ENCODE measurements around the gene ZNF184. TPM values are rescaled to one million over a fixed set of nuclear protein-coding genes. Genes with fewer than 3 reads are reported as not detected.

ZNF184 gene
- total RNA-seq, 1 experiment from 2014 or later: 18.8 TPM

GRCh38 chr6:27505209-27506027, 32.5 kb upstream of the ZNF184 start:
- no peak overlapping the region for H3K4me3 ChIP-seq (ENCODE audit: low read length)
- H3K4me1 ChIP-seq (ENCODE audit: low read length): peaks cover 20% of the 10 kb centered on the region
- no peaks in the 10 kb centered on the region for H3K79me2 ChIP-seq (ENCODE audit: low read length)
- H3K27me3 ChIP-seq (ENCODE audit: low read length): no peaks in the 10 kb centered on the region; the same call in 1 of the 2 replicates
- H3K9ac ChIP-seq (ENCODE audit: low read length): no peak overlapping the region
- H3K4me2 ChIP-seq (ENCODE audit: low read depth, low read length, poor library complexity, severe bottlenecking): peak overlapping the region; percentile 31
- H3K9me3 ChIP-seq (ENCODE audit: low read length): no peaks in the 10 kb centered on the region
- H3K27ac ChIP-seq (ENCODE audit: low read length): no peak overlapping the region
- H3K9me2 ChIP-seq (replicated peaks; ENCODE audit: insufficient read depth, low read length): no peaks in the 10 kb centered on the region
- no peaks in the 10 kb centered on the region for H4K20me1 ChIP-seq (ENCODE audit: insufficient read depth, low read depth, low read length)
- no peaks in the 10 kb centered on the region for H3K36me3 ChIP-seq (ENCODE audit: insufficient read depth, low read length)
- no peak overlapping the region for H2AFZ ChIP-seq (ENCODE audit: low read length)
- DNase-seq: peak; percentile 85

- H3K4me3 ChIP-seq (ENCODE audit: low read length): peak overlapping the region; percentile 69
- DNase-seq: peak; percentile 92
- H3K79me2 ChIP-seq (ENCODE audit: low read length): no peaks in the 10 kb centered on the region
- no peak overlapping the region for H3K27ac ChIP-seq (ENCODE audit: low read length)
- peak overlapping the region; percentile 56 for H2AFZ ChIP-seq (ENCODE audit: low read length)
- H3K9me3 ChIP-seq (ENCODE audit: low read length): no peaks in the 10 kb centered on the region
- peaks cover 20% of the 10 kb centered on the region for H3K4me1 ChIP-seq (ENCODE audit: low read length)
- peak overlapping the region; percentile 83 for H3K4me2 ChIP-seq (ENCODE audit: low read depth, low read length, poor library complexity, severe bottlenecking)
- no peaks in the 10 kb centered on the region for H3K9me2 ChIP-seq (replicated peaks; ENCODE audit: insufficient read depth, low read length)
- H3K27me3 ChIP-seq (ENCODE audit: low read length): no peaks in the 10 kb centered on the region; the same call in 1 of the 2 replicates
- H4K20me1 ChIP-seq (ENCODE audit: insufficient read depth, low read depth, low read length): no peaks in the 10 kb centered on the region
- H3K36me3 ChIP-seq (ENCODE audit: insufficient read depth, low read length): no peaks in the 10 kb centered on the region
- peak overlapping the region; percentile 43 for H3K9ac ChIP-seq (ENCODE audit: low read length)
These were observed 30.6 kb upstream of the ZNF184 start for GRCh38 chr6:27503436-27504030.

GRCh38 chr6:27502508-27503435, 29.9 kb upstream of the ZNF184 start:
- no peaks in the 10 kb centered on the region for H3K9me3 ChIP-seq (ENCODE audit: low read length)
- no peaks in the 10 kb centered on the region for H3K36me3 ChIP-seq (ENCODE audit: insufficient read depth, low read length)
- no peaks in the 10 kb centered on the region for H4K20me1 ChIP-seq (ENCODE audit: insufficient read depth, low read depth, low read length)
- H3K4me1 ChIP-seq (ENCODE audit: low read length): peaks cover 20% of the 10 kb centered on the region
- no peaks in the 10 kb centered on the region; the same call in 1 of the 2 replicates for H3K27me3 ChIP-seq (ENCODE audit: low read length)
- H3K4me3 ChIP-seq (ENCODE audit: low read length): peak overlapping the region; percentile 69
- H3K27ac ChIP-seq (ENCODE audit: low read length): no peak overlapping the region
- H3K9me2 ChIP-seq (replicated peaks; ENCODE audit: insufficient read depth, low read length): no peaks in the 10 kb centered on the region
- peak; percentile 90 for DNase-seq
- peak overlapping the region; percentile 83 for H3K4me2 ChIP-seq (ENCODE audit: low read depth, low read length, poor library complexity, severe bottlenecking)
- peak overlapping the region; percentile 56 for H2AFZ ChIP-seq (ENCODE audit: low read length)
- peak overlapping the region; percentile 43 for H3K9ac ChIP-seq (ENCODE audit: low read length)
- no peaks in the 10 kb centered on the region for H3K79me2 ChIP-seq (ENCODE audit: low read length)

- Histone ChIP-seq H3K9me2 (replicated peaks; ENCODE audit: insufficient read depth, low read length) (no peaks in the 10 kb centered on the region), H3K4me1 (ENCODE audit: low read length) (peaks cover 20% of the 10 kb centered on the region), H3K27me3 (ENCODE audit: low read length) (no peaks in the 10 kb centered on the region; the same call in 1 of the 2 replicates), H4K20me1 (ENCODE audit: insufficient read depth, low read depth, low read length) (no peaks in the 10 kb centered on the region), H3K27ac (ENCODE audit: low read length) (no peak overlapping the region), H3K9ac (ENCODE audit: low read length) (no peak overlapping the region), H3K4me2 (ENCODE audit: low read depth, low read length, poor library complexity, severe bottlenecking) (no peak overlapping the region), H3K79me2 (ENCODE audit: low read length) (no peaks in the 10 kb centered on the region), H3K9me3 (ENCODE audit: low read length) (no peaks in the 10 kb centered on the region), H3K4me3 (ENCODE audit: low read length) (no peak overlapping the region), H2AFZ (ENCODE audit: low read length) (no peak overlapping the region), H3K36me3 (ENCODE audit: insufficient read depth, low read length) (no peaks in the 10 kb centered on the region)
- DNase-seq: no peak
These were observed 28.3 kb upstream of the ZNF184 start for GRCh38 chr6:27501187-27501586.

- no peak overlapping the region for H3K27ac ChIP-seq (ENCODE audit: low read length)
- H2AFZ ChIP-seq (ENCODE audit: low read length): no peak overlapping the region
- H3K27me3 ChIP-seq (ENCODE audit: low read length): no peaks in the 10 kb centered on the region; the same call in 1 of the 2 replicates
- H3K9ac ChIP-seq (ENCODE audit: low read length): no peak overlapping the region
- H3K4me2 ChIP-seq (ENCODE audit: low read depth, low read length, poor library complexity, severe bottlenecking): no peak overlapping the region
- H3K79me2 ChIP-seq (ENCODE audit: low read length): no peaks in the 10 kb centered on the region
- H3K36me3 ChIP-seq (ENCODE audit: insufficient read depth, low read length): no peaks in the 10 kb centered on the region
- no peak overlapping the region for H3K4me3 ChIP-seq (ENCODE audit: low read length)
- no peaks in the 10 kb centered on the region for H3K9me3 ChIP-seq (ENCODE audit: low read length)
- peaks cover 16% of the 10 kb centered on the region for H3K4me1 ChIP-seq (ENCODE audit: low read length)
- no peak for DNase-seq
- no peaks in the 10 kb centered on the region for H3K9me2 ChIP-seq (replicated peaks; ENCODE audit: insufficient read depth, low read length)
- no peaks in the 10 kb centered on the region for H4K20me1 ChIP-seq (ENCODE audit: insufficient read depth, low read depth, low read length)
These were observed 27.3 kb upstream of the ZNF184 start for GRCh38 chr6:27500177-27500576.

GRCh38 chr6:27495386-27496135, 22.7 kb upstream of the ZNF184 start:
- DNase-seq: no peak
- no peaks in the 10 kb centered on the region for H3K27me3 ChIP-seq (ENCODE audit: low read length)
- no peak overlapping the region for H3K4me3 ChIP-seq (ENCODE audit: low read length)

GRCh38 chr6:27494987-27495385, 22.1 kb upstream of the ZNF184 start:
- no peaks in the 10 kb centered on the region for H3K79me2 ChIP-seq (ENCODE audit: low read length)
- H3K4me2 ChIP-seq (ENCODE audit: low read depth, low read length, poor library complexity, severe bottlenecking): no peak overlapping the region
- H3K4me3 ChIP-seq (ENCODE audit: low read length): no peak overlapping the region
- H3K27ac ChIP-seq (ENCODE audit: low read length): no peak overlapping the region
- H3K9me3 ChIP-seq (ENCODE audit: low read length): no peaks in the 10 kb centered on the region
- H4K20me1 ChIP-seq (ENCODE audit: insufficient read depth, low read depth, low read length): no peaks in the 10 kb centered on the region
- no peak for DNase-seq
- no peaks in the 10 kb centered on the region for H3K36me3 ChIP-seq (ENCODE audit: insufficient read depth, low read length)
- H2AFZ ChIP-seq (ENCODE audit: low read length): no peak overlapping the region
- H3K4me1 ChIP-seq (ENCODE audit: low read length): no peaks in the 10 kb centered on the region
- no peaks in the 10 kb centered on the region for H3K27me3 ChIP-seq (ENCODE audit: low read length)
- no peaks in the 10 kb centered on the region for H3K9me2 ChIP-seq (replicated peaks; ENCODE audit: insufficient read depth, low read length)
- no peak overlapping the region for H3K9ac ChIP-seq (ENCODE audit: low read length)

More at GRCh38 chr6:27495386-27496135, 22.7 kb upstream of the ZNF184 start:
- no peaks in the 10 kb centered on the region for H3K9me3 ChIP-seq (ENCODE audit: low read length)
- H3K4me2 ChIP-seq (ENCODE audit: low read depth, low read length, poor library complexity, severe bottlenecking): no peak overlapping the region
- H3K9ac ChIP-seq (ENCODE audit: low read length): no peak overlapping the region
- no peaks in the 10 kb centered on the region for H3K36me3 ChIP-seq (ENCODE audit: insufficient read depth, low read length)
- H2AFZ ChIP-seq (ENCODE audit: low read length): no peak overlapping the region
- H3K27ac ChIP-seq (ENCODE audit: low read length): no peak overlapping the region
- no peaks in the 10 kb centered on the region for H4K20me1 ChIP-seq (ENCODE audit: insufficient read depth, low read depth, low read length)
- H3K79me2 ChIP-seq (ENCODE audit: low read length): no peaks in the 10 kb centered on the region
- H3K9me2 ChIP-seq (replicated peaks; ENCODE audit: insufficient read depth, low read length): no peaks in the 10 kb centered on the region
- no peaks in the 10 kb centered on the region for H3K4me1 ChIP-seq (ENCODE audit: low read length)
